GM21737 (cell line): Measurements from ENCODE around the gene STARD8.
"Not testable (repeated sequence)": the region's sequence is repeated elsewhere in the genome, so short reads cannot be mapped to it uniquely, and the experiment has no call there.

ENCODE experiments used
- ATAC-seq: cut with Tn5 transposase; IDR thresholded peaks from one replicate; pipeline ENCODE4 v1.9.1; 2021; ENCODE audit warnings: mild to moderate bottlenecking, moderate library complexity; ENCODE audit not compliant: unreplicated experiment

STARD8 gene

GRCh38 chrX:68654693-68655092 is 7.2 kb downstream of the STARD8 start:
- ATAC-seq: no peak

- ATAC-seq: not testable (repeated sequence)
Measured at GRCh38 chrX:68656473-68656872, 9.0 kb downstream of the STARD8 start.

DNA sequence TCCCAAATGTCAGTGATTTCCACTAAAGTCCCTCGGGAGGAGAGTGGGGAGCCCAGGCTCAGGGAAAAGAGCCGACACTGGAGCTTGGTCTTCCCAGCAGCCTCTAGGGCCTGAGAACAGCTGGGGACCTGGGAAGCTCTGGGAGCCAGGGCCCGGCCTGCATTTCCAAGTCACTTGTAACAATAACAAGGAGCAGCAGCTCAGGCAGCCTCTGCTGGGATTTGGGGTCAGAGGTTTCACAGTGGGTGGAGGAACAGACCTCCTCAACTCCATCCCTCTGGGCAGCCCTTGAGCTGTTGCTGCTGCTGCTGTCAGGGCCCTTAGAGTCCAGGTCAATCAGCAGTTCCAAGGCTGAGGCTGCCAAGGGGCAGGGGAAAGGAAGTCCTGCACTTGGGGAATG is 11.1 kb downstream of the STARD8 start:
- ATAC-seq: no peak

DNA sequence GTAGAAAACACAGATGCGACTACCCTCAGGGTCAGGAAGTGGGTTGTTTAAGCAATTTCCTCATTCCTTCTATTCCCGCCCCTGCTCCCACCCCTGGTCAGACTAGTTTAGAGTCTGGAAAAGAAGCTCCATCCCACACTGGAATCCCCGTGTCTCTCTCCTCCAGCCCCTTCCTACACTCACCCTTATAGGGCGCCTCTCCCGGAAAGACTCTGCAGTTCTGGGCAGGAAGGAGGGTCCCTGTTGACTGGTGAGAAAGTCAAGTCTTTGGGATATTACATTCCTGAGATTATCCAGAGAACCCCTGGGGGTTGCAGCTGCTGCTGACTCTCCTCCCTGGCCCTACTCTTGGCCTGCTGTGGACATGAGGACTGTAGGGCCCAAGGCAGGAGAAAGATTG is 11.9 kb downstream of the STARD8 start:
- no peak for ATAC-seq

DNA sequence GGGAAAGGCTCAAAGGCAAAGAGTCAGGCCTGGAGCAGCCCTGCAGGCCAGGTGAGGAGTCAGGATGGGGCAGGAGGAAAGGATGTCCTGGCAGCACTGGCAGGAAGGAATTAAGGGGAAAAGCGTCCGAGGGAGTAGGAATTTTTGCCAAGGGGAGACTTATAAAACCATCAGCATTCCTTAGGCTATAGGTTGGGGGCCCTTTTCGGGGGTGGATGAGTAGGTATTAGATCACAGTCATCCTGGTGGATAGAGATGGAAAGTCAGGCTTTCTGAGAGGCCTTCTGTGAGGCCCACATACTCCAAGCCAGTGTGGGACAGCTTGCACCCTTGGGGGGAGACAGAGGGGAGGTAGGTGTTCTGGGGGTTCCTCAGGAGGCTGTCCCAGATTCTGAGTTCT is 12.3 kb downstream of the STARD8 start:
- no peak for ATAC-seq

- ATAC-seq: no peak
Measured at GRCh38 chrX:68660746-68661145, 13.3 kb downstream of the STARD8 start.

DNA sequence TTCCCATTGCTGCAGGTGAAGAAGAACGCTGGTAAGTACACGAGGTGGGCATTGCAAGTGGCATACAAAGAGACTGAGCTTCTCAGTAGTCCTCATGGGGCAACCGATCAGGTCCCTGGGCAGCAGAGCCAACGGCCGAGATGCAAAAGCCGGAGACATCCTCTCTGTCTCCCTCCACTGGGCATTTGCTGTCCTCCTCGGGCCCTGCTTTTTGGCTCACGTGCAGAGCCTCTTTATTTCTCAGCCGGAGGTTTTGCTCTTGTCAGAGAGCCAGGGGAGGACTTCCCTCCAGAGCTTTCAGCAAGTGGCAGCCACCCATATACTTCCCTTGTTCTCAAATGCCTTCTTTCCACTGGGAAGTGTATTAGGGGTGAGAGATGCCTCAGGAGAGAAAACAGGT is 18.0 kb downstream of the STARD8 start:
- ATAC-seq: no peak

GRCh38 chrX:68666580-68666979 is 19.1 kb downstream of the STARD8 start:
- no peak for ATAC-seq

DNA sequence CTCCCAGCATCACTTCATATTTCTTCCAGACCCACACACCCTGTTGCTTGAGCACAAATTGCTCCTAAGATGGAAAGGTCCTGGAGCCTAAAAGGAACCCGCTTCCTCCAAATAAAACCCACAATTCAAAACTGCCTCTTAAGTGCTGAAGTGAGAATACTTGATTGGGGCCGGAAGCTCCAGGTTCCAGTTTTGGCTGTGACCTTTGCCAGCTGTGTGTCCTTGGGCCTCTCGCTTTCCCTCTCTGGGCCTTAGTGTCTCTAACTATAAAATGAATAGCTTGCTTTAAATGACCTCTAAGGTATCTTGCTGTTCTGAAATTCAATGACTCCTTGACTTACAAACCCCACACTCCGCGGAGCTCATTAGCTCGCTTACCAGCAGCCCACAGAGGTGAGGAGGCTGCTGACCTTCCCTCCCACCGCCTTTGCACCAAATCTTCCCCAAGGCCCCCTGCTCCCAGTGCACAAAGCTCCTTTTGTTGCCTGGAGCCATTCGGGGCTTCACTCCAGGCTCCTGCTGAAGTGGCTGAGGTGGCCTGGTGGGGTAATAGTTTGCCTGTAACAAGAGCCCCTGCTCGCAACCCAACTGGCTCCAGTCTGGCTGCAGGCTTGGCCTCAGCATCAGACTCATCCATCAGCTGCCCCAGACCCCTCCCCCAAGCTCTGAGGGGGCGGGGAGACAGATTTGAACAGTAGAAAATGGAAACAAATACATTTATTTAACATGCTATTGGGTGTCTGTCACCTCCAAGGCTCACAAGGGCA is 21.8 kb downstream of the STARD8 start:
- ATAC-seq: no peak

DNA sequence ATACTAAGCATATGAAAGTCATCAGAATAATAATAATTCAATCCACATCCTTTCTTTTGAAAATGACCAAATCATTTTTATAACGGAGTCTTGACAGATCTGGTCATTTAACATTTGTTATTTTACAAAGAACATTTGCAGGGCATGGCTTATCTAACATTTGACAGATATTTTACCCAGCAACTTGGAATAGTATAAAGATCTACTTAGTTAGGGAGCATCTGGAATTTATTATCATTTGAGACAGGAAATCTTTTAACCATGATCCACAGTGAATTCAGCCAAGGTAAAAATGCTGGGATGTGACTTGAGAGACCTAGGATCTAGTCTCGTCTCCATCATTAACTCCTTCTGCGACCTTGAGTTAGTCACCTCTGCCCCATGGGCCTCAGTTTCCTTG is 22.4 kb downstream of the STARD8 start:
- ATAC-seq: no peak

DNA sequence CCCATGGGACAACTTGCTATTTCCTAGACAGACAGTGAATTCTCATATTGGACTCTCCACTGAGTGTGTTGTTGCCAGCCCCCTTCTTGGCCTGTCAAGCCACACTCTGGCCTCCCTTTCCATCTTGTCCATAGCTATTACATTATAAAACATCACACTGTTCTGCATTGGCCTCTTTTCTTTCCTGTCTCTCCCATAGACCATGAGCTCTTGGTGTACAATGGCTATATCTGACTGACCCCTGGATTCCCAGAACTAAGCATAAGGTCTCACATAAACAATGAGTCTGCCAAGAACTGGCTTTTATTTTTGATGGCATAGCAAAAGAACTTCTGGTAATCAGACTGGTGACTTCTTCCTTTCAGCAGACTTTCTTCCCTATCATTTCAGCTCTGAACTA is 23.8 kb downstream of the STARD8 start:
- no peak for ATAC-seq

DNA sequence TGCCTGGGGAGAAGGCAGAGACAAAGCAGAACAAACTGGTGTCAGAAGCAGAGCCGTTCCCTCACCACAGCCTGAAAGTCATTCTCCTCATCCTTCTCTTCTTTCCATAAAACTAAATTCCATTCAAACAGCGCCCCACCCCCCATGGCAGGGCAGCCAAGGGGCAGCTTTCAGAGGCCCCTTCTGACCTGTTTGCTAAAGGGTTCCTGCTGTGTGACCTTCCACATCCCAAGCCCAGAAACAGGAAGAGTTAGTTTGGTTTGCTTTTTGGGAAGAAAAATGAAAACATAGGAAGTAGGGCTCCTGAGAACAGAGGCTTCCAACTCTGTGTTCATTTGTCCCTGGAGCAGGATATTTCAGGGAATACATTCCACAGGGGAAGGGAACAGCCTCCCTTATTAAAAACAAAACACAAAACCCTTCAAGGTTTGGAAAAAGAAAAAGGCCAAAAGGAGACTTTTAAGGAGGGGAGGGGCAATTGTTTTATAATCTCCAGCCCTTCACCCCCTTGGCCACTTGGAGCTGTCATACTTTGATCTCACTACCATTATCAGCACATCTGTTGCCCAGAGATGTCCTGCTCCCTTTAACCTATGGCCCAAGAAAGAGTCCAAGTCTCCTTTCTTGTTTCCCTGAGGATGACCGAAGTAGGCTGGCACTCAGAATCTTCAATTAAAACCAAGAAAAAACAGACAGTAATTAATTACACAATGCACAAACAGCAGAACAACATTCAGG is 25.3 kb downstream of the STARD8 start:
- ATAC-seq: no peak

DNA sequence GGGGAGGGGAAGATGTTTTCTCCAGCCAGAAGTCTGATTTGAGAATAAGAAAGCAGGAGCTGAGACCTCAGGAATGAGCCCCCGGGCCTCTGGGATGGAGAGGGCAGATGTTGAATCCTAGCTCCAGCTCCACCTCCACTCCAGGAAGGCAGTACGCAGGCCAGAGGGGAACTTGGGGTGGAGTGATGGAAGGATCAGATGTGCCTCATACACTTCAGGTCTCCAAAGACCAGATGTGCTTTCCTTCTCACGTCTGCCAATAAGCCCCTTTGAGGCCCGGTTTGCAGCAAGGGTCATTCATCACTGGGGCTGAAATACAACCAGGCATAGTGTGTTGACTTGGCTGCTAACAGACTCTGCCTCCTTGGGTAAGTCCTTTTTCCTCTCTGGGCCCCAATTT is 28.1 kb downstream of the STARD8 start:
- ATAC-seq: no peak

- ATAC-seq: no peak
Measured at GRCh38 chrX:68676335-68676734, 28.9 kb downstream of the STARD8 start.

GRCh38 chrX:68677998-68678397 is 30.5 kb downstream of the STARD8 start:
- ATAC-seq: no peak

DNA sequence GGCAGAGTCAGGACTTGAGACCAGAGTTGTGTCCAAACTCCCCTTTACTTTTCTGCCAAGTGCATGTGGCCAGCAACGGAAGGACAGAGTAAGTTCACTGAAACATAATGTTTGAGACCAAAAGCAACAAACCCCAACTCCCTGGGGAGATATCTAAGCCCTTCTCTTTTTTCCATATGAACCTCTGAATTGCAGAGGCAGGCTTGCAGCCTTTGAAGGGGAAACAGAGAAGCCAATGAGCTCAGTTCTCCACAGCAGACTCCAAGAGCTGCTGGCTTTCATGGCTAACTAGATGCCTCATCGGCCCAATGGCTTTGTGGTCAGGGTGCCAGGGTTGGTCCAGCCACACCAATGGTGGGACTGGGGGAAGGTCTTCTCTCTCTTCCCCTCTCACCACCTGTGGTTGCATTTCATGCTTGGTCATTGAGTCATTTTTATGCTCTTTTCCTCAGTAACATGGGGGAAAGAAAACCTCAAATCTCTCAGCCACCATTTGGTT is 34.0 kb downstream of the STARD8 start:
- no peak for ATAC-seq

- no peak for ATAC-seq
Measured at GRCh38 chrX:68682790-68683189, 35.3 kb downstream of the STARD8 start.

GRCh38 chrX:68683580-68683979 is 36.1 kb downstream of the STARD8 start:
- ATAC-seq: no peak

DNA sequence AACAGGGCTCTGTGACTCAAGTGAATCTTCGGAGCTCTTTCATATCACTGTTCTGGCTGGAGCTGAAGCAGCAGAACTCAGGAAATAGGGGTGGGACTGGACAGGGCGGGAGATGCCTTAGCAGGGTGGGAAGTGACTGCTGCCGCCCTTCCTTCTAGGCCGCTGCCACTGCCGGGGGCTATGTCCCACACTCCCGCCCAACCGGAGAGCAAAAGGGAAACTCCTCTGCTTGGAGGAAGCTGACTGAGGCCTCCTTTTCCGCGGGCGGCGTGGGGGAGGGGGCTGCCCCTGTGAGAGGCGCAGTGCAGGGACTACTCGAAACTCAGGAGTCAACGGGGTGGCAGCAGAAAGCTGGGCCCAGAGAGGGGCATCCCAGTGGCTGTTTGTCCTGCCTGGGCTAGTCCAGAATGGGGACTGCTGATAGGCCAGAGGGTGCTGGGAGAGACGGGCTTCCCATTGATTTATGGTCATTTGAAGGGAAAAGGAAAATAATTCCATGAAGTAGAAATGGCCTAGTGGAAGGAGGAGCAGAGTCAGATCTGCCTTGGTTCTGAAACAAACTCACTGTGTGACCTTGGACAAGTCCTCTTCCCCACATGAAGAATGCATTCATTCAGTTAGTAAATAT is 36.9 kb downstream of the STARD8 start:
- no peak for ATAC-seq

- no peak for ATAC-seq
Measured at GRCh38 chrX:68684919-68685304, 37.4 kb downstream of the STARD8 start.

- no peak for ATAC-seq
Measured at GRCh38 chrX:68685685-68686084, 38.2 kb downstream of the STARD8 start.
